Ammon's horn (tissue), 1 donor: ENCODE results near the gene IL12RB2.

Experiments
- DNase-seq: peaks from one replicate; pipeline ENCODE4 v3.0.0-alpha.2; 2016; ENCODE audit warnings: low spot score

Gene IL12RB2

DNA sequence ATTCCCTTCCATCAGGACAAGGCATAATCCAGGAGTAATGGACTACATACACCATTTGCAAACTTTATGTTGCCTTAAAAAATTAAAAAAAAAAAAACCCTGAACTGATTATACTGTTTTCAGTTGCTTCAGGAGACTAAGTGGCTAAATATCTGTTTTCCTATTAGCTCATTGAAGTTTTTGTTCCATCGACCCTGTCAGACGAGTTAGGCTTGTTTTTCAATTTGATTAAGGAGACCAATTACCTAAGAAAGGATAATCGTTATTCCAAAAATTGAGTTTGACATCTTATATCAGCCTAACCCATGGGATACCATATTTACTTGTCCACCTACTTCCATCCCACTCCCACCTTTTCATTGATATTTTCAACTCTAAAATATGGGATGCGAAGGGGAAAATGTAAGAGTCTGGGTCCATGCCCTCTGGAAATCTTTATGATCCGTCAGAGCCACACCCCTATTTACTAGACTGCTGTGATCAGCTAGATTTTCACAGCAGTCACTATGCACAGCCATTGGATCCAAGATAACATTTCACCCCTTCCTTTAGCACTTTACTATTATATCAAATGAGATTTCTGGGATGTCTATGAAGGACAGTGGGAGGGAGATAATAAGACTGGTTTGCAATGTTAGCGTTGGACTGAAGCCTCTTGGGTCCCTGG lies 41.0 kb downstream of the IL12RB2 start:
- DNase-seq, result no peak

DNA sequence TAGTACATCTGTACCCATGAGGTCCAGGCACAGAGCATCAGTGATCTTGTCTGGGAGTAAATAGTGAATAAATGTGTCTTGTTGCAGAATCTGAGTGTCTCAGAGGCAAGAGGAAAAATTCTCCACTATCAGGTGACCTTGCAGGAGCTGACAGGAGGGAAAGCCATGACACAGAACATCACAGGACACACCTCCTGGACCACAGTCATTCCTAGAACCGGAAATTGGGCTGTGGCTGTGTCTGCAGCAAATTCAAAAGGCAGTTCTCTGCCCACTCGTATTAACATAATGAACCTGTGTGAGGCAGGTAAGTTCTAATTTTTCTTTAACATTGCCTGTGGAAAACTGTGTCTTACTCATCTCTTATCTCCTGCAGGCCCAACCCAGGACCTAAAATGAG lies 43.1 kb downstream of the IL12RB2 start:
- no peak for DNase-seq

- no peak for DNase-seq
Observed at GRCh38 chr1:67352211-67352610, 44.5 kb downstream of the IL12RB2 start.

- DNase-seq, result no peak
Observed at GRCh38 chr1:67355745-67356424, 48.2 kb downstream of the IL12RB2 start.

GRCh38 chr1:67359592-67359991 lies 51.9 kb downstream of the IL12RB2 start:
- no peak for DNase-seq

DNA sequence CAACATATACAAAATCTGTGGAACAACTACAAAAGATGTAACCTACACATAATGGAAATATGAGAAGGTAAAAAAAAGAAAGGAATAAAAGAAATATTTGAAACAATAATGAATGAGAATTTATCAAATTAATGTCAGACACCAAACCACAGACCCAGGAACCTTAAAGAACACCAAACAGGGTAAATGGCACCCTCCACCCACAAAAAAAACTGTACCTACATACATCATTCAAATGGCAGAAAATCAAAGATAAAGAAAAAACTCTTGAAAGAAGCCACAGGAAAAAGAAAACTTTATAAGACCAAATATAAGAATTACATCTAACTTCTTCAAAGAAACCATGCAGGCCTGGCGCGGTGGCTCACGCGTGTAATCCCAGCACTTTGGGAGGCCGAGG lies 54.0 kb downstream of the IL12RB2 start:
- no peak for DNase-seq

GRCh38 chr1:67367370-67368045 lies 59.8 kb downstream of the IL12RB2 start:
- no peak for DNase-seq

DNA sequence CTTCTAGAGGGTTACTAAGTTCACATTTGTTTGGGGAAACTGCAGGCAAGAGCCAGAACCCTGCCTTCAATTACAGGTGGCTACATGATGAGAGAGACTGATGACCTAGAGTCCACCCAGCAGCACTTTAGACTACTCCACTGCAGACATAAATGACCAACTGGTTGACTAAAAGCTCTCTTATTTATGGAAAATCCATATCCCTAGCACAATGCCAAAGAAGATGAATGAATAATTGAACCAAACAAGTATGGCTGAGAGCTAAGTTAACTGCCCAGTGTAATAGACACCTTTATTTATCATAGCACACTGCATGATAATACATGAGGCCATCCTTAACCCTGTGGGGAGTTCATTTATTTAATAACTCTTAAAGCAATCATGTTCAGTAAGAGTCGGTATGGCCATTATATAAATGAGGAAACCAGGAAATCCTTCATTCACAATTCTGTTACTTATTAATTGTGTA lies 60.4 kb downstream of the IL12RB2 start:
- no peak for DNase-seq

GRCh38 chr1:67371043-67371442 lies 63.4 kb downstream of the IL12RB2 start:
- no peak for DNase-seq

DNA sequence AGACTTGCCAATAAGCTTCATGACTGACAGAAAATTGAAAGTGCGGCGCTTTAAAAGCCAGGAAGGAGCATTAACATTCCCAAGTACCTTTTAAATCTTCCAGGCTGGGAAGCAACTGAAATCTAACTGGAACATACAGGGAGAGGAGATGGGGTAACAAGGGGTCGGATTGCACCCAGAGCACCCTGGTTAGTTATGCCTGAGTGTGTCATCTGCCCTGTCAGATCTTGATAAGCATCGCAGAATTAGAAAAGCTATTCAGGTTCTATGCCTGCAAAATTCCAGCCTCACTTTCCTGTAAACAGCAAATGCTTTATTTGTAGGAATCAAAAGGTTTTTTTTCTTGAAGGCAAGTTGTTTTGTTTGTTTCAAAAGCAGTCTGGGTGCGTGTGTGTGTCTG lies 64.0 kb downstream of the IL12RB2 start:
- DNase-seq, result no peak

DNA sequence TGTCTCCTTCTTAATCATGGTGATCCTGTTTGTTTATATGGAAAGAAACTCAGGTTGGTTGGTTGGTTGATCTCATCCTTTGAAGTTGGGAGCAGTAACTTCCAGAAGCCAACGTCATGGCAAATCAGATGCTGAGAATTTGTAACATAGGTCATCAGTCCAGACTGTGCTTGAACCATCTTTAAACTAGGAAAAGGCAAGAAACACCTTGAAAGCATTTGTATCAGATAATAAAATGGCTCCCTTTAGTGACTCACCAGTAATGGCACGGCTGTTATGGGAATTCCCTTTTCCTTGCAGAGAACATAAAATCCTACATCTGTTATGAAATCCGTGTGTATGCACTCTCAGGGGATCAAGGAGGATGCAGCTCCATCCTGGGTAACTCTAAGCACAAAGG lies 64.5 kb downstream of the IL12RB2 start:
- no peak for DNase-seq

- no peak for DNase-seq
Observed at GRCh38 chr1:67372898-67373297, 65.2 kb downstream of the IL12RB2 start.

DNA sequence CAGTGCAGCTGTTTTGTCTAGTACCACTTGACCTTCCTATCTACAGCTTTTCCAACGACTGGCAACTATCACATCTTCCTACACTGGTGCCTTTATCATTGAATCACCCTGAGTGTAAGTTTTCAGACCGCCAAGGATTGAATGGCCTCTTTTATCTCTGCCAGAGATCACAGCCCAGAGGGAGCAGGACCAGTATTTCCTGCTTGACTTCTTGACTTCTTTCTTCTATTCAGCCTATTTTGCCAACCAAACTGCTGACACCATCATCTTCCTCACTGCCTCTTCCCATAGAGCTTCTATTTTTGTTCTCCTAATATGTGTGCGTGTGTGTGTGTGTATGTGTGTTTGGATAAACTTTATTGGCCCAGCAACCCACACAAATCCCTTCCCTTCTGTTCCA lies 68.7 kb downstream of the IL12RB2 start:
- DNase-seq, result no peak

DNA sequence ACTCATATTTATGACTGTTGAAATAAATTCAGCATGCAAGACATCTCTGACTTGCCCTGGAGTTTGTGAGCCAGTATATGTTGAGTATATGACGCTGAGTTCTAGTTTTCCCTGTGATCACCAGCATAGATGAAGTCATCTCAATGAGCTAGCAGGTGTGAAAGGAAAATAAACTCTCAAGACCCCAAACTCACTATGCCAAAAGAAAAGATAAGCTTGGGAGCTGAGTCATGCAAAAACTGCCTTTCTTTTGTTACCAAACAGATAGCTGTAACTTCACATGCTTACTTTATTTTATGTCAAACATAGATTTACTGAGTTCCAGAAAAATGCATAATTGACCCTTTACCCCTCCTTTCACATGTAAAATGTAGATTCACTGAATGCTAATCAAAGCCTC lies 69.6 kb downstream of the IL12RB2 start:
- DNase-seq, result no peak

- DNase-seq, result no peak
Observed at GRCh38 chr1:67381154-67381553, 73.5 kb downstream of the IL12RB2 start.

- no peak for DNase-seq
Observed at GRCh38 chr1:67382292-67382691, 74.6 kb downstream of the IL12RB2 start.

GRCh38 chr1:67383999-67384638 lies 76.4 kb downstream of the IL12RB2 start:
- no peak for DNase-seq

DNA sequence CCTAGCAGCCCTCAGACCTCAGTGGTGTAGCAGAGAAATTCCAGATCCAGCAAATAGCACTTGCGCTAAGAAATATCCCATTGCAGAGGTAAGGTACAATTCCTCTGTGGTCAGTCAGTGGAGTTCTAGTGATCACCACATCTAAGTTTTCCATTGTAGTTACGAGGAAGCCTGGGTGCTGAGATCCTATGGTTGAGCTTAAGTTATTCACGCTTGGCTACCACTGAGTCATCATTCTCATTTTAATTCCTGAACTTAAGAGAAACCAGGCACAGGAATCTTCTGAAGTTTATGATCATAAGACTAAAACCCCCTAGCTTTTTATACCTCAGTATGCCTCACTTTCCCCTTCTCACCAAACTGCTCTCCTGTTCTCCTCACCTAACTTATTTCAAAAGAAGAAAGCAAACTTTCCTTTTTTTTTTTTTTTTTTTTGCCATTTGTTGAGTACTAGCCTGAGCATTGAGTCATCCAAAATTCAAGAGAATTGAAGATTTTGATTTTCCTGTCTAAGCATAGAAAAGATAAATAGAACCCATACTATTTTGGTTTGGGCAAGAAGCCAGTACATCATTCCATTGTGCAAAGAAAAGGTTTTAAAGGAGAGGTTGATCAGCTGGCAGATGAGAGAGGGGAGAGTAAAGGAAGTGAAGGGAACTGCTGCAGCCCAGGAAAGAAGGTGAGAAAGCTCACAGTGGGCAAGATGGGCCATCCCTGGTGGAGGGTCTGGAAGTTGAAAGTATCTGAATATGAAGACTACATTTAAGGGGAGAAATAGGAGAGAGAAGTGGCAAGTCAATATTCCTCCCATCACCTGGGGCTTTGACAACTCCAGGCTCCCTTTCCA lies 82.6 kb downstream of the IL12RB2 start:
- no peak for DNase-seq

DNA sequence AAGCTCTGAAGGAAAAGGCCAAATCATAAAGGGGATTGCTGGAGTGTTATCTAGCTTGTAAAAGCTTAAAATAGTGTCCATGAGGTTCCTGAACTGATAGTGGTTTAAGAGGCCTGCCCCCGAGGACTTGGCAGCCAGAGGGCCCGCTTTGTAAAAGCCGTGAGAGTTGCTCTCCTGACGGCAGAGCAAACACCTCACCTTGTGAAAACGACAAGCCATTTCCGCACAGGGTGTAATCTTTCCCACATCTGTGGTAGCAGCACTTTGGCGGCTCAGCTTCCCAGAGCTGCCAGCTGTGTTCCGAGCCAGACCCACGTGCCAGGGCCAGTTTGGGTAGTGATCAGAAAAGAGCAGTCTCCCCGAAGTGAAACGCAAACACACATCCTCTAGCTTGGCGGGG lies 85.6 kb downstream of the IL12RB2 start:
- DNase-seq, result no peak

DNA sequence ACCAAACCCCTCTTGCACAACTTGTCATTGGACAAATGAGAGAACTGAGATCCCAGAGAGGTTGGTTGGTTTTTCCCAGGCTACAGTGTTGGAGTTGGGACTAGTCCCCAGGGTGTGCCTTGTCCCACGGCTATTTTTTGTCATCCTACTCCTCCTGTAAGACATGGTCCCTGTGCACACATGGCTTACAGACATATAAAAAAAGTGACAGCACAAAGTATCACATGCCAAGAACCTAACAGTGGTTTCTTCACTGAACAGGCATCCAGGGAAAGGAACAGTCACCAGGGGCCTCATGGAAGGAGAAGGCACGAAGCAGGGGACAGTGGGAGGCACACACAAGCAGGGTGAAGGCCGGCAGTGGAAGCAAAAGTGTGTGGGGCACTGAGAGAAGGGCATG lies 86.1 kb downstream of the IL12RB2 start:
- DNase-seq, result no peak

GRCh38 chr1:67394548-67394947 lies 86.9 kb downstream of the IL12RB2 start:
- no peak for DNase-seq
